ENCODE results near the gene C7orf25.

Gene C7orf25

GRCh38 chr7:42876182-42877068, 35.4 kb downstream of the C7orf25 start:
- peak; percentile 72 for DNase-seq

- peak; percentile 32 for DNase-seq
Observed at GRCh38 chr7:42869131-42870020, 42.5 kb downstream of the C7orf25 start.

DNA sequence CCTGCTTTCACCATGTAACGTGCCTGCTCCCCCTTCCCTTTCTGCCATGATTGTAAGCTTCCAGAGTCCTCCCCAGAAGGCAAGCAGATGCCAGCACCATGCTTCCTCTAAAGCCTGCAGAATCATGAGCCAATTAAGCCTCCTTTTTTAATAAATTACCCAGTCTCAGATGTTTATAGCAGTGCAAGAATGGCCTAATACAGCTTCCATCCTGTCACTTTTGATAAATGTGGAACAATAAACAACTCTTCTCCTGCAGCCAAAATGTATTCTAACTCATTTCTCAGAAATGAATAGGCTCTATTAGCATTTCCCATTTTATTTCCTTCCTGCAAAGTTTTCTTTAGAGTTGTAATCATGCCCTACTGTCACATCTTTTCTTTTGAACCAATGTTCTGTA, 43.4 kb downstream of the C7orf25 start:
- DNase-seq = no peak
